ENCODE measurements around the gene INPP5B. TPM values are rescaled to one million over a fixed set of nuclear protein-coding genes. Genes with fewer than 3 reads are reported as not detected.

The INPP5B gene
- total and polyA plus RNA-seq, 7 donors: 3.8 to 12.8 (median 6.7) TPM

GRCh38 chr1:37813529-37814145 is 133.2 kb downstream of the INPP5B start:
- intact Hi-C loops (cut with DNase I): loop anchor here in 1 of 2 donors (2.0 kb wide), 1 partner anchor 41 kb away; no protein-coding TSS in a partner anchor
- DNase-seq (no peak), ATAC-seq (no peak)
- H3K4me3 ChIP-seq: no peak overlapping the region
- H3K27me3 ChIP-seq (ENCODE audit: insufficient read depth in 3 of 3, low read length in 2 of 3): no peaks in the 10 kb centered on the region
- peaks cover 0 to 43% of the 10 kb centered on the region in 2 donors for H3K36me3 ChIP-seq (ENCODE audit: insufficient read depth in 1 of 2, low read depth in 1 of 2)
- peak overlapping the region; percentile 14 for H3K27ac ChIP-seq
- TF ChIP-seq CTCF (IDR thresholded peaks at IDR 0.05): no peak
- H3K9me3 ChIP-seq: no peaks in the 10 kb centered on the region
- 57 to 71% (median 64%) methylated on average over 2 of the region's 2 CpGs for WGBS, 3 donors
- H3K4me1 ChIP-seq: peaks cover 10% of the 10 kb centered on the region

GRCh38 chr1:37811027-37811655 is 135.7 kb downstream of the INPP5B start:
- Histone ChIP-seq H3K36me3 (ENCODE audit: insufficient read depth in 1 of 2, low read depth in 1 of 2) (peaks cover 0 to 32% of the 10 kb centered on the region in 2 donors), H3K27ac (no peak overlapping the region), H3K9me3 (no peaks in the 10 kb centered on the region), H3K27me3 (ENCODE audit: insufficient read depth in 3 of 3, low read length in 2 of 3) (no peaks in the 10 kb centered on the region), H3K4me3 (no peak overlapping the region), H3K4me1 (peaks cover 19% of the 10 kb centered on the region)
- ATAC-seq: peak in 3 of 4 donors; percentile 28 to 53 (median 39)
- intact Hi-C loops (cut with DNase I): no loop called here
- 45 to 49% (median 46%) methylated on average over 7 of the region's 7 CpGs for WGBS, 3 donors
- peak; percentile 75 for TF ChIP-seq CTCF (IDR thresholded peaks at IDR 0.05)
- DNase-seq: peak; percentile 75 to 83

Other genes with a start within 250 kb of the INPP5B start
- gene EPHA10, start 181.9 kb downstream of the INPP5B start, total RNA-seq: not detected
- gene EPHA10, start 181.9 kb downstream of the INPP5B start, polyA plus RNA-seq: under 1 TPM in 1 of 3 donors, not detected in 2; 0.05 TPM
- gene MANEAL, start 153.2 kb downstream of the INPP5B start, total RNA-seq: 1 to 10 TPM; 2.1 to 3.4 (median 2.7) TPM
- 1 to 10 TPM; 3.7 to 4.3 (median 4.0) TPM for gene MANEAL, start 153.2 kb downstream of the INPP5B start, polyA plus RNA-seq
- 10 to 100 TPM; 26.6 to 32.1 (median 28.1) TPM for gene C1orf122, start 139.3 kb downstream of the INPP5B start, total RNA-seq
- 100 to 1,000 TPM in 1 of 3 donors, 10 to 100 TPM in 2; 52.2 to 109 (median 73.6) TPM for gene C1orf122, start 139.3 kb downstream of the INPP5B start, polyA plus RNA-seq
- 10 to 100 TPM in 2 of 4 donors, 1 to 10 TPM in 2; 3.4 to 12.5 (median 10.2) TPM for gene YRDC, start 138.8 kb downstream of the INPP5B start, total RNA-seq
- gene YRDC, start 138.8 kb downstream of the INPP5B start, polyA plus RNA-seq: 10 to 100 TPM; 11.3 to 36.0 (median 13.4) TPM
- 10 to 100 TPM; 13.3 to 18.8 (median 14.0) TPM for gene MTF1, start 87.5 kb downstream of the INPP5B start, total RNA-seq
- gene MTF1, start 87.5 kb downstream of the INPP5B start, polyA plus RNA-seq: 10 to 100 TPM in 1 of 3 donors, 1 to 10 TPM in 2; 3.1 to 20.2 (median 6.0) TPM
- 10 to 100 TPM; 20.0 to 45.4 (median 35.0) TPM for gene SF3A3, start 43.0 kb upstream of the INPP5B start, total RNA-seq
- 10 to 100 TPM; 13.0 to 35.0 (median 30.0) TPM for gene SF3A3, start 43.0 kb upstream of the INPP5B start, polyA plus RNA-seq
- 1,000 to 10,000 TPM in 1 of 4 donors, 100 to 1,000 TPM in 3; 236 to 1,187 (median 448) TPM for gene FHL3, start 58.5 kb upstream of the INPP5B start, total RNA-seq
- gene FHL3, start 58.5 kb upstream of the INPP5B start, polyA plus RNA-seq: 100 to 1,000 TPM in 2 of 3 donors, 10 to 100 TPM in 1; 41.6 to 905 (median 582) TPM
- gene UTP11, start 65.7 kb upstream of the INPP5B start, total RNA-seq: 100 to 1,000 TPM in 3 of 4 donors, 10 to 100 TPM in 1; 65.2 to 210 (median 131) TPM
- 100 to 1,000 TPM in 2 of 3 donors, 10 to 100 TPM in 1; 91.7 to 253 (median 163) TPM for gene UTP11, start 65.7 kb upstream of the INPP5B start, polyA plus RNA-seq
- under 1 TPM in 3 of 4 donors, not detected in 1; 0.12 to 0.38 (median 0.14) TPM for gene POU3F1, start 99.7 kb upstream of the INPP5B start, total RNA-seq
- gene POU3F1, start 99.7 kb upstream of the INPP5B start, polyA plus RNA-seq: under 1 TPM; 0.04 to 0.21 (median 0.07) TPM

Measured in psoas muscle (tissue), 8 donors.